ENCODE results near the gene YTHDC2. TPM values are rescaled to one million over a fixed set of nuclear protein-coding genes. Genes with fewer than 3 reads are reported as not detected.

YTHDC2 gene
- polyA plus RNA-seq, 1 donor from 2014 or later: 12.6 TPM

- Mint-ChIP-seq H3K4me1 (no peaks in the 10 kb centered on the region), H3K36me3 (peaks cover 18% of the 10 kb centered on the region)
Observed at GRCh38 chr5:113538313-113538712, 24.8 kb downstream of the YTHDC2 start.

GRCh38 chr5:113546703-113547183 is 33.2 kb downstream of the YTHDC2 start:
- Mint-ChIP-seq H3K36me3 (peaks cover 18% of the 10 kb centered on the region), H3K27me3 (no peaks in the 10 kb centered on the region), H3K9me3 (no peaks in the 10 kb centered on the region), H3K4me1 (peaks cover 0 to 3% (median 0%) of the 10 kb centered on the region in 3 donors), H3K4me3 (no peak overlapping the region), H3K27ac (no peak overlapping the region)

More at GRCh38 chr5:113538313-113538712, 24.8 kb downstream of the YTHDC2 start:
- no peaks in the 10 kb centered on the region for H3K27me3 Mint-ChIP-seq
- H3K4me3 Mint-ChIP-seq: no peak overlapping the region
- H3K27ac Mint-ChIP-seq: no peak overlapping the region
- H3K9me3 Mint-ChIP-seq: peaks cover 0 to 2% (median 0%) of the 10 kb centered on the region in 3 donors

DNA sequence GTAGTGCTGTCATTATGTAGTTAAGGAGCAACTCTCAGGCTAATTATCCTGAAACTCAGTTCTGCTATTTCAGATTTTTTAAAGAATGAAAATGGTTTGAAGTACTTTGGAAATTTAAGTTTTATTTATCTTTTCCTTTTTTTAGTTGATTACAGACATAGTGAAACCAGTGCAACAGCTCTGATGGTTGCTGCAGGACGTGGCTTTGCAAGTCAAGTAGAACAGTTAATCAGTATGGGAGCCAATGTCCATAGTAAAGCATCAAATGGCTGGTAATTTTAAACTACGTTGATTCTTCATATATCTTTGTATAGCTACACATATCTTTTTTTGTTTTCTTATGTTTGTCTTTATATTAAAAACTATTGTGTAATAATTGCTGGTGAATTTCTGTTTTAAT is 34.9 kb downstream of the YTHDC2 start:
- Mint-ChIP-seq H3K27ac (no peak overlapping the region), H3K36me3 (peaks cover 18% of the 10 kb centered on the region), H3K4me3 (no peak overlapping the region), H3K27me3 (no peaks in the 10 kb centered on the region), H3K4me1 (peaks cover 0 to 3% (median 0%) of the 10 kb centered on the region in 3 donors), H3K9me3 (no peaks in the 10 kb centered on the region)

GRCh38 chr5:113552137-113552536 is 38.6 kb downstream of the YTHDC2 start:
- Mint-ChIP-seq H3K9me3 (no peaks in the 10 kb centered on the region), H3K27ac (peak overlapping the region in 1 of 3 donors; percentile 4), H3K36me3 (peaks cover 18% of the 10 kb centered on the region), H3K27me3 (no peaks in the 10 kb centered on the region), H3K4me1 (no peaks in the 10 kb centered on the region), H3K4me3 (no peak overlapping the region)

GRCh38 chr5:113552620-113553019 is 39.1 kb downstream of the YTHDC2 start:
- Mint-ChIP-seq H3K4me1 (no peaks in the 10 kb centered on the region), H3K27ac (peak overlapping the region in 1 of 3 donors; percentile 4), H3K36me3 (peaks cover 20% of the 10 kb centered on the region), H3K4me3 (no peak overlapping the region), H3K27me3 (no peaks in the 10 kb centered on the region), H3K9me3 (no peaks in the 10 kb centered on the region)

GRCh38 chr5:113562828-113563400 is 49.4 kb downstream of the YTHDC2 start:
- Mint-ChIP-seq H3K4me3 (no peak overlapping the region), H3K9me3 (no peaks in the 10 kb centered on the region), H3K27me3 (no peaks in the 10 kb centered on the region), H3K27ac (no peak overlapping the region), H3K36me3 (peaks cover 5% of the 10 kb centered on the region), H3K4me1 (peaks cover 0 to 1% (median 1%) of the 10 kb centered on the region in 3 donors)

DNA sequence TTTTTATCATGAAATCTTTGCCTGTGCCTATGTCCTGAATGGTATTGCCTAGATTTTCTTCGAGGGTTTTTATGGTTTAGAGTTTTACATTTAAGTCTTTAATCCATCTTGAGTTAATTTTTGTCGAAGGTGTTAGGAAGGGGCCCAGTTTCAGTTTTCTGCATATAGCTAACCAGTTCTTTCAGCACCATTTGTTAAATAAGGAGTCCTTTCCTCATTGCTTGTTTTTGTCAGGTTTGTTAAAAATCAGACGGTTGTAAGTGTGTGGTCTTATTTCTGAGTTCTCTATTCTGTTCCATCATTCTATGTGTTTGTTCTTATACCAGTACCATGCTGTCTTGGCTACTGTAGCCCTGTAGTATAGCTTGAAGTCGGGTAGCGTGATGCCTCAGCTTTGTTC is 55.9 kb downstream of the YTHDC2 start:
- peaks cover 41% of the 10 kb centered on the region for H3K36me3 Mint-ChIP-seq
- H3K4me1 Mint-ChIP-seq: peaks cover 10 to 12% (median 10%) of the 10 kb centered on the region in 3 donors
- no peaks in the 10 kb centered on the region for H3K27me3 Mint-ChIP-seq
- no peak overlapping the region for H3K4me3 Mint-ChIP-seq
- no peak overlapping the region for H3K27ac Mint-ChIP-seq
- H3K9me3 Mint-ChIP-seq: peaks cover 0 to 13% (median 0%) of the 10 kb centered on the region in 3 donors

DNA sequence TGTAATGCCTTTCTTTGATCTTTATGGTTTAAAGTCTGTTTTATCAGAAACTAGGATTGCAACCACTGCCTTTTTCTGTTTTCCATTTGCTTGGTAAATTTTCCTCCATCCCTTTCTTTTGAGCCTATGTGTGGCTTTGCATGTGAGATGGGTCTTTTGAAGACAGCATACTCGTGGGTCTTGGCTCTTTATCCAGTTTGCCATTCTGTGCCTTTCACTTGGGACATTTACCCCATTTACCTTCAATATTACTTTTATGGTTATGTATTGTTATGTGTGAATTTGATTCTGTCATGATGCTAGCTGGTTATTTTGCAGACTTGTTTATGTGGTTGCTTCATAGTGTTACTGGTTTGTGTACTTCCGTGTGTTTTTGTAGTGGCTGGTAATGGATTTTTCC is 59.2 kb downstream of the YTHDC2 start:
- Mint-ChIP-seq H3K36me3 (peaks cover 39% of the 10 kb centered on the region), H3K27me3 (no peaks in the 10 kb centered on the region), H3K4me3 (no peak overlapping the region), H3K9me3 (peaks cover 0 to 13% (median 0%) of the 10 kb centered on the region in 3 donors), H3K27ac (peak overlapping the region in 1 of 3 donors; percentile 20), H3K4me1 (peaks cover 10 to 12% (median 11%) of the 10 kb centered on the region in 3 donors)

- H3K27me3 Mint-ChIP-seq: no peaks in the 10 kb centered on the region
- H3K36me3 Mint-ChIP-seq: peaks cover 37% of the 10 kb centered on the region
- H3K27ac Mint-ChIP-seq: peak overlapping the region in 1 of 3 donors; percentile 4
- no peak overlapping the region for H3K4me3 Mint-ChIP-seq
- H3K9me3 Mint-ChIP-seq: peaks cover 0 to 13% (median 0%) of the 10 kb centered on the region in 3 donors
- peaks cover 10 to 13% (median 12%) of the 10 kb centered on the region in 3 donors for H3K4me1 Mint-ChIP-seq
Observed at GRCh38 chr5:113574417-113574816, 60.9 kb downstream of the YTHDC2 start.

DNA sequence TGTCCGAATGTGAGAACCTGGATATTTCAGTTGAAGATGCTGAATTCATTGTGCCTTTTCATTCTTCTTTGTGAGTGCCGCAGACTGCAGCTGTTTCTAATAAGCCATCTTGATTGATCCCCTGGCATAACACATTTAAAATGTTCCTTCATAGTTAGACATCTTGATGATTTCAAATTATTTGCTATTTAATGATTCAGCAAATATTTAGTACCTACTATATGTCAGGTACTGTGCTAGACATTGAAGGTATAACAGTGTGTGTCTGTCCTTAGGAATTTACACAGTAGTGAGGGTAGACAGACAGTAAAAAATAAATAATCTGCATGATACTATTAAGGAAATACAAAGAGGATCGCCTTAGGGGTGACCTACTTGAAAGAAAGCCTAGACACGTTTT is 61.6 kb downstream of the YTHDC2 start:
- Mint-ChIP-seq H3K4me1 (peaks cover 10 to 12% (median 11%) of the 10 kb centered on the region in 3 donors), H3K9me3 (peaks cover 0 to 13% (median 0%) of the 10 kb centered on the region in 3 donors), H3K4me3 (peak overlapping the region in 2 of 4 donors; percentile 11 to 43), H3K27ac (peak overlapping the region in 1 of 3 donors; percentile 4), H3K36me3 (peaks cover 32% of the 10 kb centered on the region), H3K27me3 (no peaks in the 10 kb centered on the region)

- no peak overlapping the region for H3K27ac Mint-ChIP-seq
- no peak overlapping the region for H3K4me3 Mint-ChIP-seq
- peaks cover 13% of the 10 kb centered on the region for H3K36me3 Mint-ChIP-seq
- no peaks in the 10 kb centered on the region for H3K27me3 Mint-ChIP-seq
- no peaks in the 10 kb centered on the region for H3K9me3 Mint-ChIP-seq
- peaks cover 0 to 3% (median 2%) of the 10 kb centered on the region in 3 donors for H3K4me1 Mint-ChIP-seq
Observed at GRCh38 chr5:113578091-113578490, 64.6 kb downstream of the YTHDC2 start.

GRCh38 chr5:113581388-113581787 is 67.9 kb downstream of the YTHDC2 start:
- H3K9me3 Mint-ChIP-seq: no peaks in the 10 kb centered on the region
- no peak overlapping the region for H3K27ac Mint-ChIP-seq
- H3K4me1 Mint-ChIP-seq: peaks cover 0 to 2% (median 0%) of the 10 kb centered on the region in 3 donors
- peaks cover 8% of the 10 kb centered on the region for H3K36me3 Mint-ChIP-seq
- H3K27me3 Mint-ChIP-seq: no peaks in the 10 kb centered on the region
- H3K4me3 Mint-ChIP-seq: no peak overlapping the region

DNA sequence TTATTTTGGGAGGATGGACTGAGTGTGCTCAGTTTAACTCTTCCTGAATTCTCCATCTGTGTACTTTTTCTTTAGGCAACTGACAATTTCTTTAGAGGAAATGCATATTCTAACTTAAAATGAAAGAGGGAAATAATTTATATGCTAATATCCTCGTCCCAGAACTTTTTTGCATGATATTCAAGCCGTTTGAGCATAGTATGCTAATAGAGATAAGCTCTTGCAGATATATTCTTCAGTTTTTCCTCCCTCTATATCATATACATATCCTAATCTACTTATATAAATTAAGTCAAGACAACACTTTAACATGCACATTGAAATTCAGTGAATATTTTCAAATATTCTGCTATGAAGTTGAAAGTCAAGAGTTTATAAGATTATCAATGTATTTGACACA is 84.7 kb downstream of the YTHDC2 start:
- Mint-ChIP-seq H3K36me3 (peaks cover 10% of the 10 kb centered on the region), H3K27me3 (no peaks in the 10 kb centered on the region), H3K9me3 (no peaks in the 10 kb centered on the region), H3K4me3 (no peak overlapping the region), H3K4me1 (no peaks in the 10 kb centered on the region), H3K27ac (no peak overlapping the region)

DNA sequence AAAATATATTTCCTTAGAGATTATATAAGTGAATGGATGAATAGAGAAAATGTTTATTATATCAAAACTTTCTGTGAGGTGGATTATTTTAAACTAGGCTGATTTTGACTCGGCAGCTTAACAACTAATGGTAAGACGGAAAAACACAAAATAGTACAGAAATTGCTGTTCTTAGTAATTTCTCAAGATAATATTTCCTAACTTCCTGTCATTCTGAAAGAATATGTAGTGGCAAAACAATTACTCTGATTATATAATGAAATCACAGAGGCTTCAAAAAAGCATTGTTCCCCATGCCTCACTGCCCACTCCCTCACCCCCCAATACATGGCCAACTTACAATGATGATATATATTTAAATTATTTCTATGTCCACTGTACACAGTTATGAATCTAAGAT is 85.4 kb downstream of the YTHDC2 start:
- no peak overlapping the region for H3K4me3 Mint-ChIP-seq
- no peaks in the 10 kb centered on the region for H3K27me3 Mint-ChIP-seq
- no peak overlapping the region for H3K27ac Mint-ChIP-seq
- no peaks in the 10 kb centered on the region for H3K9me3 Mint-ChIP-seq
- peaks cover 8% of the 10 kb centered on the region for H3K36me3 Mint-ChIP-seq
- H3K4me1 Mint-ChIP-seq: no peaks in the 10 kb centered on the region

GRCh38 chr5:113600255-113600905 is 86.9 kb downstream of the YTHDC2 start:
- H3K36me3 Mint-ChIP-seq: peaks cover 3% of the 10 kb centered on the region
- no peak overlapping the region for H3K4me3 Mint-ChIP-seq
- no peaks in the 10 kb centered on the region for H3K9me3 Mint-ChIP-seq
- H3K27ac Mint-ChIP-seq: no peak overlapping the region
- no peaks in the 10 kb centered on the region for H3K4me1 Mint-ChIP-seq
- H3K27me3 Mint-ChIP-seq: peaks cover 2% of the 10 kb centered on the region
